IPS-18c (cell line): ENCODE results near the gene CLSTN2.

Experiments used
- H3K4me3 ChIP-seq: 2 replicates; pipeline ENCODE4 v1.7.0; 2013; ENCODE audit warnings: low read depth, mild to moderate bottlenecking, low read length, moderate library complexity; ENCODE audit not compliant: insufficient read depth
- H3K9me3 ChIP-seq: one replicate; pipeline ENCODE4 v1.6.1; 2013; ENCODE audit warnings: mild to moderate bottlenecking, low read length, moderate library complexity; ENCODE audit not compliant: control insufficient read depth, insufficient read depth

Gene CLSTN2

DNA sequence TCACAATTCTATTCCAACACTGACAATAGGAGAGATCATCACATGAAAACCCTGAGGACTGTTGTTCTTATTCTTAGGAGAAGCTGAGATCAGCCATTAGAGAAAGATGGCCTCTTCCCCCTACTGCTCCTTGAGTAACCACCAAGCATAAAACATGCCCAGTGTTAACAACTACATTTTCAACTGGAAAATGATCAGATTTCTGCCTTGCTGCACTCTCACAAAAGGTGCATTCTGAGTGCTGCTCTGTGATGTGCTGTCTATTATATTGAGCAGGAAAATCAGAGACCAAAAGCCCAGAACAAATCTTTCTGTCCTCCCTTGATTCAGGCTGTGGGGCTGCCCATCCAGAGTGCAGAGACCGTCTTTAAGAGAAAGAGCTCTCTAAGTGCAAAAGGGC lies 438.2 kb downstream of the CLSTN2 start:
- Histone ChIP-seq H3K9me3 (no peaks in the 10 kb centered on the region), H3K4me3 (no peak overlapping the region)

DNA sequence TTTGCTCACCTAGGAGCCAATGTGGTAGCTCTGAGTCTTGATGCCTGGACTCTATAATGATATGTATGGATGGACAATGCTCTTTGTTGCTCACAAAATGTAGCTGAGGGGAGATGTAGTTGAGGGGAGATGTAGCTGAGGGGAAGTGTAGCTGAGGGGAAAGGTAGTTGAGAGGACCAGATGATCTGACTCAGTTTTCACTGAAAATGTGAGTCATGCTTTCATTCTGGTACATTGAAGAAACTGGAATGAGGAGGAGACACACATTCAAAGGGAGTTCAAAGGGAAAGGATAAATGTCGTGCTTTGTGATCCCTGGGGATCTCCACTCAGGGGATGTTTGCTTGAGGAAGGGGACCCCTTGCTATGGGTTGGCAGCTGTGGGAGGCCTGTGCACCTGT lies 440.0 kb downstream of the CLSTN2 start:
- H3K9me3 ChIP-seq = no peaks in the 10 kb centered on the region

DNA sequence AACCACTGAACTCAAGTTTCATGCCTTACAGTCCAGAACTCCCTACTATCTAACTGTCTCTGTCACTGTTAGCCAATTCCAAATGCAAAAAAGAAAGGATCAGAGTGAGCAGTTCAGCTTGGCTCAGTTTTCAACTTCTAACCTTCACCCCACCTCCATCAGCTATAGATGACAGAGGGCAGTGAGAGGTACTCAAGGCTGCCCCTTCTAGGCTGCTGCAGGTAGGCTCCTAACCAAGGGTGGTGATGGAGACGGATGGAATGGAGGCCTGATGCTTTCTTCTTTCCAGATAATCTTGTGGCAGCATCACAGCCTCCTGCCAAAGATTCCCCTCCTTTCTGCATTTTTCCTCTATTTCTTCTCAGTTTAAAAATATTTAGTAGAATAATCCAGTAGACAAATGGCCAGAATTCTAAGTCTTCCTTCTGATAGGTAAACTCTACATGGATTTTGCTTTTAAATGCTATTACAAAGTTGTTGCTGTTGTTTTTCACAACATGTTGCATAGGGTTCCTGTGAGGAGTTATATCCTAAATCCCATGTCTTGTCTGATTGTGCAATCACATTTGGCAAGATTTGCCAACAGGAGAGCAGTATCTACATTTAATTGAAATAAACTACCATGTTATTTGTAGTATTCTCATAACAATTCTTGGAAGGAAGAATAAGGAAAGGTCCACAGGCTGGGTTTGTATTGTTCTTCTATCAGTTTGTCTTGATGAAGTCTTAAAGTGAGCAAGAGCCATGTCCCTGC lies 441.3 kb downstream of the CLSTN2 start:
- Histone ChIP-seq H3K4me3 (no peak overlapping the region), H3K9me3 (no peaks in the 10 kb centered on the region)

More for the DNA sequence above, 440.0 kb downstream of the CLSTN2 start:
- H3K4me3 ChIP-seq = no peak overlapping the region

DNA sequence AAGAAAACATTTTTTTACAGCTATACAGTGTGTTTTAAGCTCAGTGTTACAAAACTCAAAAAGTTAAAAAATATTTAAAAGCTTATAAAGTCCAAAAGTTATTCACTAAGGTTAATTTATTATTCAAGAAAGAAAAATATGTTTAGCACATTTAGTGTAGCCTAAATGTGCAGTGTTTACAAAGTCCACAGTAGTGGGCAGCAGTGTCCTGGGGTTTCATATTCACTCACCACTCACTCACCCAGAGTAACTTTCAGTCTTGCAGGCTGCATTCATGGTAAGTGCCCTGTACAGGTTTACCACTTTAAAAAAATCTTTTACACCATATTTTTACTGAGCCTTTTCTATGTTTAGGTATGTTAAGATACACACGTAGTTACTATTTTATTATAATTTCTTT lies 442.7 kb downstream of the CLSTN2 start:
- no peaks in the 10 kb centered on the region for H3K9me3 ChIP-seq

DNA sequence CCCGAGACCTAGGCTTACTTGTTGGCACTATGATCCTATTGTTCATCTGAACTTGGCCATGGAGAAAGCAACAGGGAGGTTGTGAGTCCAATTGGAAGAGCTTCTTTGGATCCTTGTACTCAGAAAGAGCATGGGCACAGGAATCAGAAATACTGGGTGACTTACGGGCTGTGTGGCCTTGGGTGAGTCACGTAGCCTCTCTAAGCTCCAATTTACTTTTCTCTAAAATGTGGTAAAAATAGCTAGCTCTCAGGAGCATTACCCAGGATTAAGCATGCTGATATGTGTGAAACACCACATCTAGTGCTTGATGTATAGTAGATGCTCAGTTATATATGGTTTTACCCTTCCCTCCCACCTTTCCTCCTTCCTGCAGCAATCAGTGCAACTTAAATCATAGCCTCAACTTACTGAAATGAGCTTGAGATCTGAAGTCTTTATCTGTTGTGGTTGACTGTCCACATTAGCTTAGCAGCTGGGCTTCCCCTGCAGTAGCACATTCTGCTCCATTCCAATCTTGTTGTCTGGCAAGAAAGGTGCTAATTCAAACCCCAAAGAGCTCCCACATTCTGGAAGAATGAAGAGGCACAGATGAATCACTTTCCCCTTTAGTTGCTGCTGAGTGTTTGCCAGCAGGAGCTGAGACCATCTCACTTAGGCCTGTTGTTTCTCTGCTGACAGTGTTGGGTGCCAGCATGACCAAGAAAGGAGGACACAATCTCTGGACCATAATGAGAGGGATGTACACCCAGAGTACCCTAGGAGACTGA lies 443.8 kb downstream of the CLSTN2 start:
- Histone ChIP-seq H3K9me3 (no peaks in the 10 kb centered on the region), H3K4me3 (no peak overlapping the region)

More for the DNA sequence above, 442.7 kb downstream of the CLSTN2 start:
- H3K4me3 ChIP-seq = no peak overlapping the region

DNA sequence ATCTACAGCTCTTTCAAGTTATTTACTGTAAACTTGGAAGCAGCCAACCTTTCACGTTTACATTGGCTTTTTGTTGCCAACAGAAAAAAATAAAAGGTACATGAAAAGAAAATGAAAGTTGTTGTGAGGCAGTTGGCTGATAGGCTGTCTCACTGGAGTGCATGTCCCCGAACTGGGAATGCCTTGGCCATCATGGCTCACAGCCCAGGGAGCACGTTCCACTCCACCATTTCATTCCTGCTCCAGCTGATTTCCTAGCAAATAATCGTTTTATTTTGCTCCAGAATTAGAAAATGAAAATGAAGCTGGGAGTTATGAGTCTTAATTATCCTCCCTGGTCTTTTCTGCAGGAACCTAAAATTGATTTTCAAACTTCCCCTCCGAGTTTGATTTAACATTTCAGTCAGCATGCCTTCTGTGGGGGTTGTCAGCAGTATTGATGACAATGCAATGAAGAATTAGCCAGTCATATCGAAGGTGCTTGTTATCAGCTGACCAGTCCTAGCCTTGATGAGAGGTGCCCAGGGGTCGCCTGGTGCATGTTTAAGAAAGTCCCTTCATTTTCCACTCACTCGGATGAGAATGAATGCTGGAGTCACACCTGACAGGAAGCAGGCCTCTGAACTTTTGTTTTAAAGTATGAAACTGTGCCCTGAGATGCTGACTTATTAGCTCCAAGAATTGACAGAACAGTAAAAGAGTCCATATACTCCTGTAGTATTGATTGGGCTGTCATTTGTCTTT lies 449.2 kb downstream of the CLSTN2 start:
- no peak overlapping the region for H3K4me3 ChIP-seq
- no peaks in the 10 kb centered on the region for H3K9me3 ChIP-seq

DNA sequence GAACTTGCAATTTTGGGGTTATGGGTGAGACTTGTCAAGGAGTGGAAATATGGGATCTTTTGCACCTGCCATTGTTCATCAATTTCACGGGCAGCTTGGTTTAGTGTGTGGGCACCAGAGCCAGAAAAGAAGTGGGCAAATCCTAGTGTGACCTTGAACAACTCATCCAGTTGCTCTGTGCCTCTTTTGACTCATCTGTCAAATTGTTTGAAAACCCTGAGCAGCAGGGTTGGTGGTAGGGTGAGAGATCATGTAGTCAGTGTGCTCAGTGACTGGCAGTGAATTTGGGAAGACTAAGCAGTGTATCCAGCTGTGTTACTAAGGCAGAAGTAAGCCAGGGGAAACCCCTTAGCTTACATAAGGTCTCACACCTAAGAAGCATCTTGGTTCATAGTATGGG lies 449.9 kb downstream of the CLSTN2 start:
- Histone ChIP-seq H3K9me3 (no peaks in the 10 kb centered on the region), H3K4me3 (no peak overlapping the region)

DNA sequence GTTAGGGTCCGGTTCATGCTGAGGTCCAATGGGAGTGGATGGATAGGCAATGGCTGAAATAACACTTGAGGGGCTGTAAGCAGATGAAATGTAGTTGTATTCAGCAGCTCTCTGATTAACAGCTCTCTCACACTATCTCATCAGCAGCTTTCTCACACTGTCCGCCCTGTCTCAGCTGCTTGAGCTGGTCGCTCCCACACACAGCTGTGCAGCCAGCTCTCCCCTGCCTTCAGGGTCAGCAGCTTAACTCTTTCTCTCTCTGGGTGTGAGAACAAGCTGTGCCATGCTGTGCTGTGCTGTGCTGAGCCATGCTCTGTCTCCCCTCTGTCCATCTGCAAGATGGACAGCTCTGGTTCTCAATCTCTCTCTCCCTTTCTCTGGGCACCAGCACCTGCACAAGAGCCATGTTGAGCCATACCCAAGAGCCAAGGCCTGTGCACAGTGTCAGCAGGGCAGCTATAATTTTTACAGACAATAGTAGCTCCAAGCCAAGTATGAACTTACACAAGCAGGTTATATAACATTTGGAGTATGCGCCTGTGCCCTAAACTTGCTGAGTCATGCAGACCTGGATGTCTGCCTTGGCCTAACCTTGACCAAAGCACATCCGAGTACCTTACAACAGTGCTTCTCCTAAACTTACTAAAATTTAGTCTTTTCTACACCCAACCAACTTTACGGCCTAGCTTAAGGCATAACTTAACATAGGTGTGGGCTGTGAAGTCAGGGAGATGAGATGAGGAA lies 451.5 kb downstream of the CLSTN2 start:
- H3K4me3 ChIP-seq = no peak overlapping the region
- H3K9me3 ChIP-seq = no peaks in the 10 kb centered on the region

DNA sequence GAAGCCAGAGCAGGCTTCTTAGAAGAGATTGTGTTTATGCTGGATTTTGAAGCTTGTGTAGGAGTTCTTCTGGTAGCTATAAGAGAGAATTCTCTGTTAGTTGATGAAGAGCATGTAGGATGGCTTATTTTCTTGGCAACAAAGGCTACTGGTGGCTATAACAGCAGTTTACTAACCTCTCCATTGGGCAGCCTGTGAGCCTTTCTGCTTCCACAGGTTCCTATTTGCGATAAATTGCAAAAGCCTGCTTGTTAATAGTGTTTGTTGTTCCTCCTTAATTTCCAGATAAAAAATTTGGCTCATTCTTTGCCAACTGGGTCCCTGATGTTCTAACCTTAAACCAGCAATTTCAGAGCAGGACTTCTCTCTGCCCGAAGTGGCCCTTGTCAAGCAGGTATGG lies 452.3 kb downstream of the CLSTN2 start:
- no peaks in the 10 kb centered on the region for H3K9me3 ChIP-seq

DNA sequence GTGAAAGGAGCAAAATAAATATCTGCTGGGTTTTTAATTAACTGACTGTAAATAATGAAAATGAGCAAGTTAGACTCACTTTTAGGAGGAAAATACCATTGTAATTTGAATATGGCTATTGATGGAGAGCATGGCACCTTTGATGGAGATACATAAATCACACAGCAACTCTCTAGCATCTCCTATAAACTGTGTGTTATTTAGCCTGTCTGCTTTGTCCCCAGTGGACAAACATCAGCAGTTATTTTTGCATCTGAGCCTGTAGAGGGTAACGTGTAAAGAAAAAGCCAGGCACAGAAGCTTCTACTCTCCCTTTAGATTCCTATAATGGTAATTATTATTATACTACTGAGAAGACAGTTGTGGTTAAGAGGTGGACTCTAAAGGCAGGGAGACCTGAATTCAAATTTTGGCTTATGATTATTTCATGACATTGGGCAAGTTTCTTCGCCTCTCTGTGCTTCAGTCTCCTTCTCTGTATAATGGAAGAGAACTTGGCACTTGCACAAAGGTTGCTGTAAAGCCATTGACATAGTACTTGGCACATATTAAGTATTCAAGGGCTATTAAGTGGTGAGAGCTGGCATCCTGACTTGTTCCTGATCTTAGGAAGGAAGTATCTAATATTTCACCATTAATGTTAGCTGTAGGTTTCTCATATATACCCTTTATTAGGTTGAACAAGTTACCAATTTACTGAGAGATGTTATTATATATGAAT lies 453.4 kb downstream of the CLSTN2 start:
- Histone ChIP-seq H3K4me3 (no peak overlapping the region), H3K9me3 (no peaks in the 10 kb centered on the region)

More for the DNA sequence above, 452.3 kb downstream of the CLSTN2 start:
- no peak overlapping the region for H3K4me3 ChIP-seq

DNA sequence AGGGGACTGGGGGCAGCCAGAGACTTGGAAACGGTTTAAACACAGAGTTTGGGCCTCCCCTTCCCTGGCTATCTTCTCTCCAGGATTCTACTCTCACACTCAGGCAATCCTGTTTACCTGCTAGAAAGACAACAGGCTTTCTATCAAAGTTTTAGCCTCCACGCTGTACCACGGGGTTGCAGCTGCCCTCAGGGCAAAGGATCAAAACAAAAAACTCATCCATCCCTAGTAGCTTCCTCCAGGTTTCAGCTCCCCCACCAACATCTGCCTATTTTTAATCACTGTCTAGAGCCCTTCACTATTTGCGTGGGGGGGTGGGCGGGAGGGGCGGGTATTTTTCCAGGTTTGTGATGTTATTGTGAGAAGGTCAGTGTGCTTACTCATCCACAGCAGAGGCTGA lies 456.1 kb downstream of the CLSTN2 start:
- Histone ChIP-seq H3K9me3 (no peaks in the 10 kb centered on the region), H3K4me3 (no peak overlapping the region)

DNA sequence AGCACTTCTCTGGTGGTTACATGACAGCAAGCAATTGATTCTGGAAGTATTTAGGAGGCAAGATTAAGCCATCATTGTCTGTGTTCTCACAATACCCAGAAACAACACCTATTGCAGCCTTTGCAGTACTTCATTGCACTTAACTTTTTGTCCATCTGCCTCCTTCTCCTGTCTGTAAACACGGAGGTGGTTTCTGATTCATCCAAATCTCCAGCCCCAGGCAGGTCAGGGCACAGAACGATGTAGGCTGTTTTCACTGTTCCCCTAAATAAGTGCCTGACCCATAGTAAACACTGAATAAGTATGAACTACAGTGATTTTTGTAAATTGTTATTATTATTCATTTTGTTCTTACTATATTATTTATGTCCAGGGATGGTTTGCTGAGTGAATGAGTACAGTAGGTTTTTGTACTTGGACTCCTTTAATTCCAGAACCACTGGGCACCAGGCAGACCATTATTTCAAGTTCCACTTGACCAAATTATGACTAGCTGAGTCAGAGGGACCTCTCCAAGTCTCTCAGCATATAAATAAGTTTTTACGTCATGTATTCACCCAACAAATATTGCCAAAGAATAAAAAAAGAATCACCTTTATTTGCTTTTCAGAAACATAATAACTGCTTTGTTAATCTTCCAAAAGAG lies 459.6 kb downstream of the CLSTN2 start:
- Histone ChIP-seq H3K9me3 (no peaks in the 10 kb centered on the region), H3K4me3 (no peak overlapping the region)

DNA sequence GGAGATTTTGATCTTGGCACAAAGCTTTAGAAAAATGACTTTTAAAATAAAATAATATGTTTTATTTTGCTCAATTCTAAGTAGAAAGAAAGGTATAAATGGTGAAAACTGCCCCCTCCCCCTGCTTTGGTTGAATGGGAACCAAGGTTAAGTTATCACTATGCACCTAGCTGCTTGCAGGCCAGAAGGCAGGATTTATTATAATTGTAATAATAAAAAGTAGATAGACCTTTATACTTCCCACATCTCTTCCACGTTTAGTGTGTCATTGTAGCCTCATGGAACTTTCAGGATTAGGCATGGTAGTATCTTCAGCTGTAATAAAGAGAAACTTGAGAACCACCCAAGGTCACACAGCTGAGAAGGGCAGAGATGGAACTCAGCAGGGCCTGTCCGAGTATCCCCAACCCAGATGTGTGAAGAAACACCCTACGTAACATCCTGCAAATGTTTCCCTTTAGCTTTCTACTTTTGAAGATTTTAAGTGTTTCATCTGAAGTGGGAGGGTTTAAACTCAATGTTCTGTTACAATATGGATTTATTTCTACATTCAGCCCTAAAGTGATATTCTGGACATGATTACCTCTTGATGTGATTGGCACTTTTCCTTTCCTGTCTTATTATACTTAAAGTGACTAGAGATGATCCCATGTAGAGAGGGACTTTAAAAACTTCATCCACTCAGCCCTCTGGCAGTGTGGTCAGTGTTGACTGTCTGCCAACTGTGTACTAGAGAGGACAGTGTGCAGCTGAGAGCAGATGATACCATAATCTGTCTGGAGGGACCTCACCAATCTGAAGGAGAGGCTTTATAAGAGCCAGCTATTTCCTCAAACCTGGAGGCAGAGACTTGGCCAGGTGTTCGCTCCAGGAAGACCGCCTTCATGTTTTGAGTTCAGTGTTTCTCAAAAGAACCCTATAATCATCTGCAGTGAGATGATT lies 460.4 kb downstream of the CLSTN2 start:
- Histone ChIP-seq H3K4me3 (no peak overlapping the region), H3K9me3 (no peaks in the 10 kb centered on the region)

DNA sequence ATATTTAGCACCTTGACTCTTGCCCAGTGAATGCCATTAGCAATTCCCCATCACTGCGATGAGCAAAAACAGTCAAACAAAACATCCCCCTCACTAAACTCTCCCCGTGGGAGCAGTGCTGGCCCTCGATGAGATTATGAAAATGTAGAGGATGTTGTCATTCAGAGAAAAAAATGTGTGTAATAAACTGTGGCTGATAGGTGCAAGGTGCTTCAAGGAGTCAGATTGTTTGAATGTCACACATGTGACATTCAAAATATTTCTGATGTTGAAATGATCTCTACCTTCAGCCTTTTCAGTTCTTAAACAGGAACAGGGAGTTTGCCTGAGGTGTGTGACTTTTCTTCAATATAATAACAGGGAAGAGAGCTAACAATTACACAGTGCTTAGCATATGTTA lies 461.1 kb downstream of the CLSTN2 start:
- Histone ChIP-seq H3K4me3 (no peak overlapping the region), H3K9me3 (no peaks in the 10 kb centered on the region)

DNA sequence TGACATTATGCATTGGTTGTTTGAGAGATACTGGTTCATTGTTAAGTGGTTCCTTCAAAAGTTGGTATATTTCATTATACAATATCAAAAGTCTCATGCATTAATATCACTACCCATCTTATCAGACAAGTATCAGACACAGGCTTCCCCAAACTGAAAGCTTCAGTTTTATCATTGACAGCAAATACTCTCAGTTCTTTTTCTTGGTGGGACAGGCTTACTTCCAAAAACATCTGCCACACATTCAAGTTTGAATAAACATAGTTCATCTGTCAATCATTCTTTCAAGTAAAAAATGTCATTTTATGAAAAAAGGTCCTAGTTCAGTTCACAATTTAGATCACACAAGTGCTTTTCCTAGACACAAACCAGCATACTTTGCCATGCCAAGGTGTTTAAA lies 462.9 kb downstream of the CLSTN2 start:
- no peak overlapping the region for H3K4me3 ChIP-seq
- no peaks in the 10 kb centered on the region for H3K9me3 ChIP-seq
